ENCODE results near the gene KRTAP20-4.

GRCh38 chr21:30590297-30590696, 30.1 kb upstream of the KRTAP20-4 start, which contains the start of gene KRTAP22-2:
- TF ChIP-seq, protein P1, sequence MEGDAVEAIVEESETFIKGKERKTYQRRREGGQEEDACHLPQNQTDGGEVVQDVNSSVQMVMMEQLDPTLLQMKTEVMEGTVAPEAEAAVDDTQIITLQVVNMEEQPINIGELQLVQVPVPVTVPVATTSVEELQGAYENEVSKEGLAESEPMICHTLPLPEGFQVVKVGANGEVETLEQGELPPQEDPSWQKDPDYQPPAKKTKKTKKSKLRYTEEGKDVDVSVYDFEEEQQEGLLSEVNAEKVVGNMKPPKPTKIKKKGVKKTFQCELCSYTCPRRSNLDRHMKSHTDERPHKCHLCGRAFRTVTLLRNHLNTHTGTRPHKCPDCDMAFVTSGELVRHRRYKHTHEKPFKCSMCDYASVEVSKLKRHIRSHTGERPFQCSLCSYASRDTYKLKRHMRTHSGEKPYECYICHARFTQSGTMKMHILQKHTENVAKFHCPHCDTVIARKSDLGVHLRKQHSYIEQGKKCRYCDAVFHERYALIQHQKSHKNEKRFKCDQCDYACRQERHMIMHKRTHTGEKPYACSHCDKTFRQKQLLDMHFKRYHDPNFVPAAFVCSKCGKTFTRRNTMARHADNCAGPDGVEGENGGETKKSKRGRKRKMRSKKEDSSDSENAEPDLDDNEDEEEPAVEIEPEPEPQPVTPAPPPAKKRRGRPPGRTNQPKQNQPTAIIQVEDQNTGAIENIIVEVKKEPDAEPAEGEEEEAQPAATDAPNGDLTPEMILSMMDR (IDR thresholded peaks at IDR 0.05; ENCODE audit: low read length): no peak
- no peak for TF ChIP-seq EZH2 (optimal IDR thresholded peaks at IDR 0.05; ENCODE audit: low read depth, low read length)

Data from MM.1S (cell line).